Thyroid gland (tissue), 4 donors: Measurements from ENCODE around the gene SUB1. TPM values are rescaled to one million over a fixed set of nuclear protein-coding genes. Genes with fewer than 3 reads are reported as not detected.

Experiments used
- DNase-seq, 2 donors: peaks; one replicate each; pipeline ENCODE4 v3.0.0-alpha.2; 2019
- H3K27ac ChIP-seq, 3 donors: fragments of 200-600 bp; sonication (generic); 1 replicate in 2 of 3; 2 replicates in 1 of 3; pipeline ENCODE4 v1.5.1; 2016 to 2019; ENCODE audit warnings: mild to moderate bottlenecking in 1 of 3, moderate library complexity in 1 of 3
- H3K27me3 ChIP-seq: fragments of 200-600 bp; sonication (generic); one replicate; pipeline ENCODE4 v1.5.1; 2019
- H3K36me3 ChIP-seq, 2 donors: fragments of 200-600 bp; sonication (generic); one replicate each; pipeline ENCODE4 v1.5.1; 2016 to 2019
- H3K4me1 ChIP-seq, 2 donors: fragments of 200-600 bp; sonication (generic); one replicate each; pipeline ENCODE4 v1.5.1; 2017 to 2019
- H3K4me3 ChIP-seq, 3 donors: fragments of 200-600 bp; sonication (generic); replicated peaks in 1 of 3; 1 replicate in 2 of 3; 2 replicates in 1 of 3; pipeline ENCODE4 v1.5.1; 2016; ENCODE audit warnings: mild to moderate bottlenecking in 1 of 3
- H3K9me3 ChIP-seq: fragments of 200-600 bp; sonication (generic); one replicate; pipeline ENCODE4 v1.5.1; 2017
- POLR2A ChIP-seq, 2 donors: fragments of 450-650 bp; IDR thresholded peaks; one replicate each; pipeline ENCODE4 v1.6.1; 2017; ENCODE audit warnings: antibody characterized with exemption in 2 of 2, mild to moderate bottlenecking in 2 of 2, moderate library complexity in 1 of 2
- WGBS, 2 donors: methylation state at CpG; one replicate each; pipeline ENCODE4 v1.1.5; 2017; 5-methylcytosine and 5-hydroxymethylcytosine counted together
- intact Hi-C: fragments of 100-400 bp; cut with DNase I; formaldehyde crosslinking; loops from one replicate; pipeline ENCODE4 v1.15.1; 2023
- total RNA-seq, 4 donors: library from RNA; depleted of rRNA; stranded (reverse); fragments of >200 nt; gene quantifications; one replicate each; pipeline ENCODE4 v1.2.3, GENCODE V29; 2016
- TF ChIP-seq, protein P1 (sequence below), 6 experiments: fragments of 200-600 bp in 3 of 6; fragments of 450-650 bp in 3 of 6; sonication (generic) in 3 of 6; IDR thresholded peaks; one replicate each; pipeline ENCODE4 v1.5.1; 2016 to 2019; ENCODE audit warnings: antibody characterized with exemption in 6 of 6, mild to moderate bottlenecking in 2 of 6, inconsistent platforms in 1 of 6, moderate library complexity in 1 of 6

SUB1 gene
- total RNA-seq, 4 donors from 2014 or later: 62.7 to 217 (median 113) TPM

DNA sequence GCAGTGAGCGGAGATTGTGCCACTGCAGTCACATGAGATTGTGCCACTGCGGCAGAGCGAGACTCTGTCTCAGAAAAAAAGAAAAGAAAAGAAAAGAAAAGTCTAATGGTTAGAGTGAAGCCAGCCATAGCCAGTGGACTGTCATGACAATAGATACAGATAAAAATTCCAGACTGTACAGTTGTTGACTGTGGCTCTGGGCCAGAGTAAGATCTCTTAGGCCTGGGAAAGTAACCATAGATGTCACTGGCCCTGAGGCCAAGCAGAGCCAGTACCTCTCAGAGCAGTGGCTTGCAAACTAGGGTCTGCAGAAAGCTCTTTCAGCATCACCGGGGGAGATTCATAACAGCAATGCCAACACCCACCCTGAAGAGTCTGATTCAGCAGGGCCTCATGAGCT is 44.1 kb upstream of the SUB1 start:
- no peaks in the 10 kb centered on the region for H3K36me3 ChIP-seq
- no peak for DNase-seq
- TF ChIP-seq, protein P1, sequence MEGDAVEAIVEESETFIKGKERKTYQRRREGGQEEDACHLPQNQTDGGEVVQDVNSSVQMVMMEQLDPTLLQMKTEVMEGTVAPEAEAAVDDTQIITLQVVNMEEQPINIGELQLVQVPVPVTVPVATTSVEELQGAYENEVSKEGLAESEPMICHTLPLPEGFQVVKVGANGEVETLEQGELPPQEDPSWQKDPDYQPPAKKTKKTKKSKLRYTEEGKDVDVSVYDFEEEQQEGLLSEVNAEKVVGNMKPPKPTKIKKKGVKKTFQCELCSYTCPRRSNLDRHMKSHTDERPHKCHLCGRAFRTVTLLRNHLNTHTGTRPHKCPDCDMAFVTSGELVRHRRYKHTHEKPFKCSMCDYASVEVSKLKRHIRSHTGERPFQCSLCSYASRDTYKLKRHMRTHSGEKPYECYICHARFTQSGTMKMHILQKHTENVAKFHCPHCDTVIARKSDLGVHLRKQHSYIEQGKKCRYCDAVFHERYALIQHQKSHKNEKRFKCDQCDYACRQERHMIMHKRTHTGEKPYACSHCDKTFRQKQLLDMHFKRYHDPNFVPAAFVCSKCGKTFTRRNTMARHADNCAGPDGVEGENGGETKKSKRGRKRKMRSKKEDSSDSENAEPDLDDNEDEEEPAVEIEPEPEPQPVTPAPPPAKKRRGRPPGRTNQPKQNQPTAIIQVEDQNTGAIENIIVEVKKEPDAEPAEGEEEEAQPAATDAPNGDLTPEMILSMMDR (IDR thresholded peaks at IDR 0.05): no peak
- TF ChIP-seq POLR2A (IDR thresholded peaks at IDR 0.05): no peak
- H3K4me1 ChIP-seq: no peaks in the 10 kb centered on the region
- intact Hi-C loops: no loop called here
- 91 to 95% methylated on average over 4 of the region's 4 CpGs for WGBS, 2 donors
- H3K27me3 ChIP-seq: no peaks in the 10 kb centered on the region
- no peak overlapping the region for H3K27ac ChIP-seq
- no peak overlapping the region for H3K4me3 ChIP-seq
- H3K9me3 ChIP-seq: no peaks in the 10 kb centered on the region

DNA sequence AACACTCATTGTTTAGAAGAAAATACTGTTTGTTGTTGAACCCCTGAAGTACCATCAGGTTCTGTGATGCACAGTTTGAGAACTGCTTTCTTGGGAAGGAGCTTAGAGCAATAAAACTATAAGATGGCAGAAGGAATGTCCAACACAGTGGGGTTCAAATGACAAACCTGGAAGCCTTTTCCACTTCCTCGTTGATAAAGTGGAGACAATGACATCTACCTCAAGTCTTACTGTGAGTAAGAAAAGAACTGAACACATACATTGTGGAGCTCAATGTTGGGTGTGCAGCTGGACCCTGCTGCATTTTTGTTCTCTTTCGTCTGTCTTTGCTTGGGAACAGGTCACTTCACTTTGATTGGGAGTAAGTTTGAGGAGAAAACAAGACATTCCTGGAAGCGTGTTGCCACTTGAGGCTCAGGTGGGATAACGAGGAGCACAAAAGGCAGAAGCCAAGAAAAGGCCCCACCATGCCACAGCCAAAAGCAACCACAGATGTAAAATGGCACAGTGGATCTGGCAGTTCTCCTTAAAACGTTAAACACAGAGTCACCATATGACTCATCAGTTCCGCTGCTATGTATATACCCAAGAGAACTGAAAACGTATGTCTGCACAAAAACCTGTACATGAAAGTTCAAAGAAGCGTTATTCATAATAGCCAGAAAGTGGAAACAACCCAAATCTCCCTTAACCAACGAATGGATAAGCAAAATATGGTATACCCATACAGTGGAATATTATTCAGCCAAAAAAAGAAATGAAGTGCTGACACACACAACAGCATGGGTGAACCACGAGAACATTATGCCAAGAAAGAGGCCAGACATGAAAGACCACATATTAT is 42.9 kb upstream of the SUB1 start:
- no peak for DNase-seq
- no peak overlapping the region for H3K4me3 ChIP-seq
- intact Hi-C loops: no loop called here
- WGBS, 2 donors: 76 to 80% methylated on average over 10 of the region's 10 CpGs
- no peak overlapping the region for H3K27ac ChIP-seq
- H3K36me3 ChIP-seq: no peaks in the 10 kb centered on the region
- TF ChIP-seq POLR2A (IDR thresholded peaks at IDR 0.05): no peak
- TF ChIP-seq, protein P1 (IDR thresholded peaks at IDR 0.05): no peak
- H3K4me1 ChIP-seq: no peaks in the 10 kb centered on the region
- H3K9me3 ChIP-seq: no peaks in the 10 kb centered on the region
- H3K27me3 ChIP-seq: no peaks in the 10 kb centered on the region

DNA sequence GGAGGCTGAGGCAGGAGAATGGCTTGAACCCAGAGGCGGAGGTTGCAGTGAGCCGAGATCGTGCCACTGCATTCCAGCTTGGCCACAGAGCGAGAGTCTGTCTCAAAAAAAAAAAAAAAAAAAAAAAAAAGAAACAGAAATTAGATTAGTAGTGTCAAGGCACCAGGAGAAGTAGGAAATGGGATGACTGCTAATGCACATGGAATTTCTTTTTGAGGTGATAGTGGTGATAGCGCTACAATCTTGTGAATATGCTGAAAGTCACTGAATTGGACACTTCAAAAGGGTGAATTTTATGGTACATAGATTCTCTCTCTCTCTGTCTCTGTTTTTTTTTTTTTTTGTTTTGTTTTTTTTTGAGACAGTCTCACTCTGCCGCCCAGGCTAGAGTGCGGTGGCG is 42.1 kb upstream of the SUB1 start:
- intact Hi-C loops: no loop called here
- Histone ChIP-seq H3K9me3 (no peaks in the 10 kb centered on the region), H3K4me1 (no peaks in the 10 kb centered on the region), H3K27ac (no peak overlapping the region), H3K27me3 (no peaks in the 10 kb centered on the region), H3K36me3 (no peaks in the 10 kb centered on the region), H3K4me3 (no peak overlapping the region)
- TF ChIP-seq, protein P1 (IDR thresholded peaks at IDR 0.05): no peak
- no peak for TF ChIP-seq POLR2A (IDR thresholded peaks at IDR 0.05)
- 94 to 98% methylated on average over 8 of the region's 8 CpGs for WGBS, 2 donors
- DNase-seq: no peak

DNA sequence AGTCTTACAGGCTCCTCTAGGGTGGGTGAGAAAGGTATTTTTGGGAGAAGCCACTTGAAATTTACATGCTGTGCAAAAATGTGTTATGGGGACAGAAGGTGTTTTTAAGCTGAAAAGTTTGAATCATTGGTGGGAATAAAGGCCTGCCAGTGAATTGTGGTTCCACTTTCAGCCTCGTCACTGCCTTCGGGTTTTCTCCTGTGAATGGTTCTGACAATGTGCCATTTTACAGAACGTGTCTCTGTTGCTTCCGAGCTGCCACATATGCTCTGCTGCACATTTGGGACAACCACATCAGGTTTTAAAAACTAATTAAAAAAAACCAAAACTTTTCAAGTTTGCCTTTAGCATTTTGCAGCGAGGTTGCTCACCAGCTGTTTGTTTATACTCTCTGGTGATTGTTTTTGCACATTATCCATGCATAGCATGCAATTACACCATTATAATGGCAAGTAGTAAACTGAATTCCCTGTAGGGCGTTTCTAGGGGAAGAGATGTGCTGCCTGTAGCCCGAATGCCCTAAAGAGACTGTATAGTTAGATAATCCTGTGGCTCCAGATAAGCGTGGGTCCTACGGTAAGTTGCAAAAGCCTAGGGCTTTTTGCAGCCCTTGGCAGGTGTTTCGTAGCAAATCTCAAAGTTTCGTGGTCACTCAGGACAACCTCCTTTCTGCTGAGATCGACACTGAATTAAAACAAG is 40.1 kb upstream of the SUB1 start:
- DNase-seq: no peak
- Histone ChIP-seq H3K4me1 (no peaks in the 10 kb centered on the region), H3K27me3 (no peaks in the 10 kb centered on the region), H3K36me3 (no peaks in the 10 kb centered on the region), H3K27ac (no peak overlapping the region), H3K4me3 (no peak overlapping the region), H3K9me3 (no peaks in the 10 kb centered on the region)
- WGBS, 2 donors: 69 to 74% methylated on average over 12 of the region's 12 CpGs
- intact Hi-C loops: no loop called here
- TF ChIP-seq, protein P1 (IDR thresholded peaks at IDR 0.05): no peak
- TF ChIP-seq POLR2A (IDR thresholded peaks at IDR 0.05): no peak

DNA sequence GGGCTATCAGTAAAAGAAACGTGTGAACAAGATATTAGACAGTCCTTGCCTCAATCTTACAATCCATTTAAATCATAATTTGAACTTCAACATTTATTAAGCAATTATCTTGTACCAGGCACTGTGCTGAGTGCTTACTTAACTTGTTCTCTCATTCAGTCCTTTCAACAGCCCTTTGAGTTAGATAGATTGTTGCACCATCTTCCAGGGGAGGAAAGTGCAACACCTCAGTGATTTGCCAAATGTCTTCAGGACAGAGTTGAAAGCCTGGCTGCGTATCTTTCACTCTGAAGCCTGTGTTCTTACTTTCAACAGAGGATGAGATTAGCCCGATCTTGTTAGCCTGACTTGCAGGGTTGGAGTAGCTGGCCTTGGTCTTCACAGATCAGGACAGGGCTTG is 34.2 kb upstream of the SUB1 start:
- 70 to 74% methylated on average over 3 of the region's 3 CpGs for WGBS, 2 donors
- no peaks in the 10 kb centered on the region for H3K27me3 ChIP-seq
- TF ChIP-seq POLR2A (IDR thresholded peaks at IDR 0.05): no peak

More for the DNA sequence above, 34.2 kb upstream of the SUB1 start:
- H3K4me1 ChIP-seq: no peaks in the 10 kb centered on the region
- intact Hi-C loops: no loop called here
- H3K27ac ChIP-seq: no peak overlapping the region
- no peaks in the 10 kb centered on the region for H3K36me3 ChIP-seq
- H3K4me3 ChIP-seq: no peak overlapping the region
- H3K9me3 ChIP-seq: no peaks in the 10 kb centered on the region
- no peak for DNase-seq
